DOHH2 (cell line): ENCODE results near the gene TSEN2.

Experiments
- CTCF ChIP-seq: fragments of 200-600 bp; sonication (generic); IDR thresholded peaks from one replicate; pipeline ENCODE4 v1.5.1; 2014; ENCODE audit warnings: antibody characterized with exemption, mild to moderate bottlenecking, low read depth, low read length; ENCODE audit not compliant: poor library complexity, severe bottlenecking
- EZH2phosphoT487 ChIP-seq: fragments of 200-600 bp; sonication (generic); IDR thresholded peaks from 2 replicates; pipeline ENCODE4 v1.6.1; 2017; ENCODE audit warnings: borderline replicate concordance, mild to moderate bottlenecking, antibody characterized with exemption, low read length, moderate library complexity, mixed read lengths

- TF ChIP-seq CTCF, result no peak
- TF ChIP-seq EZH2phosphoT487, result no peak
Measured at GRCh38 chr3:12451960-12452359, 32.3 kb upstream of the TSEN2 start.
